SK-N-MC (cell line): ENCODE data around the gene NTN5.

Experiments
- DNase-seq: peaks from one replicate; pipeline ENCODE4 v3.0.0-alpha.2; 2011; ENCODE audit warnings: low read depth, low spot score
- H3K27ac ChIP-seq: fragments of 200-600 bp; sonication (generic); 2 replicates; pipeline ENCODE4 v1.5.1; 2016; ENCODE audit warnings: mixed run types
- H3K36me3 ChIP-seq: fragments of 200-600 bp; sonication (generic); 2 replicates; pipeline ENCODE4 v1.6.1; 2017; ENCODE audit warnings: antibody characterized with exemption, low read length, mixed read lengths; ENCODE audit not compliant: insufficient read depth
- H3K4me3 ChIP-seq: fragments of 200-600 bp; sonication (generic); 2 replicates; pipeline ENCODE4 v1.5.1; 2016
- H3K9ac ChIP-seq: fragments of 200-600 bp; sonication (generic); 2 replicates; pipeline ENCODE4 v1.8.0; 2017; ENCODE audit warnings: mixed run types, mixed read lengths; ENCODE audit not compliant: insufficient read length
- H3K9me3 ChIP-seq: fragments of 200-600 bp; sonication (generic); 2 replicates; pipeline ENCODE4 v1.6.1; 2017; ENCODE audit warnings: low read depth, mild to moderate bottlenecking, antibody characterized with exemption, low read length, moderate library complexity, mixed read lengths
- EZH2 ChIP-seq: fragments of 200-600 bp; sonication (generic); IDR thresholded peaks from one replicate; pipeline ENCODE4 v1.6.1; 2017; ENCODE audit warnings: antibody characterized with exemption
- FOXP2 ChIP-seq: optimal IDR thresholded peaks from 2 replicates; pipeline ENCODE3; 2011; ENCODE audit warnings: mild to moderate bottlenecking, moderate library complexity; ENCODE audit not compliant: insufficient read depth; ENCODE audit errors: extremely low read length, control extremely low read depth
- POLR2AphosphoS5 ChIP-seq: IDR thresholded peaks from 2 replicates; pipeline ENCODE4 v1.6.1; 2012; ENCODE audit warnings: mild to moderate bottlenecking, low read depth, low read length, borderline replicate concordance

NTN5 gene

GRCh38 chr19:48617146-48617937 lies 55.5 kb downstream of the NTN5 start:
- no peaks in the 10 kb centered on the region for H3K9me3 ChIP-seq
- DNase-seq = no peak
- H3K4me3 ChIP-seq = peak overlapping the region; percentile 82
- TF ChIP-seq POLR2AphosphoS5 = peak; percentile 14; the same call in 1 of the 2 replicates
- TF ChIP-seq EZH2 = no peak
- peaks cover 38% of the 10 kb centered on the region for H3K36me3 ChIP-seq
- peak overlapping the region; percentile 99 for H3K9ac ChIP-seq
- H3K27ac ChIP-seq = peak overlapping the region; percentile 93

- peak overlapping the region; percentile 93; the same call in 1 of the 2 replicates for H3K27ac ChIP-seq
- no peaks in the 10 kb centered on the region for H3K9me3 ChIP-seq
- H3K4me3 ChIP-seq = peak overlapping the region; percentile 82
- H3K36me3 ChIP-seq = peaks cover 38% of the 10 kb centered on the region
- peak overlapping the region; percentile 99 for H3K9ac ChIP-seq
- no peak for TF ChIP-seq EZH2
- no peak for TF ChIP-seq POLR2AphosphoS5
- no peak for TF ChIP-seq FOXP2
- DNase-seq = no peak
These were observed 56.2 kb downstream of the NTN5 start for GRCh38 chr19:48616491-48617056.

- Histone ChIP-seq H3K4me3 (no peak overlapping the region), H3K36me3 (peaks cover 38% of the 10 kb centered on the region), H3K9ac (no peak overlapping the region), H3K9me3 (no peaks in the 10 kb centered on the region), H3K27ac (no peak overlapping the region)
- DNase-seq = no peak
- TF ChIP-seq FOXP2 (no peak), POLR2AphosphoS5 (no peak), EZH2 (no peak)
These were observed 56.8 kb downstream of the NTN5 start for GRCh38 chr19:48616041-48616436.

- H3K36me3 ChIP-seq = peaks cover 38% of the 10 kb centered on the region
- peak overlapping the region; percentile 2; the same call in 1 of the 2 replicates for H3K27ac ChIP-seq
- no peaks in the 10 kb centered on the region for H3K9me3 ChIP-seq
- TF ChIP-seq FOXP2 = no peak
- TF ChIP-seq EZH2 = no peak
- TF ChIP-seq POLR2AphosphoS5 = no peak
- DNase-seq = no peak
- H3K4me3 ChIP-seq = no peak overlapping the region
- H3K9ac ChIP-seq = no peak overlapping the region
These were observed 57.4 kb downstream of the NTN5 start for GRCh38 chr19:48615231-48616040.

- TF ChIP-seq FOXP2 = no peak
- TF ChIP-seq POLR2AphosphoS5 = peak; percentile 39; the same call in 1 of the 2 replicates
- no peak for TF ChIP-seq EZH2
- peaks cover 38% of the 10 kb centered on the region for H3K36me3 ChIP-seq
- no peak for DNase-seq
- H3K27ac ChIP-seq = peak within 1 kb of the TSS; percentile 36; the same call in 1 of the 2 replicates
- H3K4me3 ChIP-seq = no peak within 1 kb of the TSS
- no peaks in the 10 kb centered on the region for H3K9me3 ChIP-seq
- H3K9ac ChIP-seq = no peak within 1 kb of the TSS
These were observed 58.2 kb downstream of the NTN5 start, which contains the start of gene FAM83E for GRCh38 chr19:48614436-48615230. Gene FAM83E, minus strand, starts transcription at chr19:48615076. Its CDS starts 1,704 bp downstream, at chr19:48613372.

GRCh38 chr19:48613852-48614435 lies 58.9 kb downstream of the NTN5 start:
- H3K9ac ChIP-seq = no peak overlapping the region
- H3K36me3 ChIP-seq = peaks cover 38% of the 10 kb centered on the region
- no peaks in the 10 kb centered on the region for H3K9me3 ChIP-seq
- DNase-seq = no peak
- no peak overlapping the region for H3K4me3 ChIP-seq
- H3K27ac ChIP-seq = 0 out of 2 replicates have a peak overlapping the region, but pooled peaks have one; percentile 36
- peak; percentile 50 for TF ChIP-seq POLR2AphosphoS5
- no peak for TF ChIP-seq EZH2

GRCh38 chr19:48613024-48613851 lies 59.6 kb downstream of the NTN5 start:
- H3K4me3 ChIP-seq = no peak overlapping the region
- H3K27ac ChIP-seq = no peak overlapping the region
- no peak for DNase-seq
- no peaks in the 10 kb centered on the region for H3K9me3 ChIP-seq
- H3K9ac ChIP-seq = no peak overlapping the region
- TF ChIP-seq EZH2 (no peak), POLR2AphosphoS5 (no peak), FOXP2 (no peak)
- peaks cover 35% of the 10 kb centered on the region for H3K36me3 ChIP-seq
